ENCODE measurements around the gene KAT2B.
"Not testable (repeated sequence)": the region's sequence is repeated elsewhere in the genome, so short reads cannot be mapped to it uniquely, and the experiment has no call there.

The KAT2B gene

DNA sequence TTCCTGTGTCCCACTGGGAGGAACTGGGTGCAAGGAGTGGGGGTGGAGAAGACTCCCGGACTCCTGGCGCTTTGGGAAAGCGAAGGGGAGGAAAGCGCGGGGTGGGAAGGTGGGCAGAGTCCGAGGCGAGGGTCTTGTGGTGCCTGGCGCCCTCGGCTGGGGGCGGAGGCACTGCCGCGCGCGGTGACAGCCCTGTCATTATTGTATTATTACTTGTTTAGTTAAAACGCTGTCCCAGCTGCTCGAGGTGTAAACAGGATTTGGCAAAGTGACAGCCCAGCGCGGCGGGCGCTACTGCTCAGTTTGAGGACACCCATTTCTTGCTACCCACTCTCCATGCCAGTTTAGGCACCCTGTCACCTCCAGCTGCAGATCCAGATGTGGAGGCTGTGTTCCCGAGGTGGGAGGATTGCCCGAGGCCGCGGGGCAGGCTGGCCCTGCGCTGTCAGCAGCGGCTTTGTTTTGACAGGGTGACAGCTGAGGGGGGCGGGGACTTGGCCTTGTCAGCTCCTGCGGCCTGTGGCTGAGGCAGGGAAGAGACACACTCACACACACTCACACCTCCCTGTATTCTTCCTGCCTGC lies 1.0 kb downstream of the KAT2B start:
- DNase-seq (ENCODE audit: low read depth, low spot score) = peak; percentile 86

GRCh38 chr3:20042331-20042730 lies 2.1 kb downstream of the KAT2B start:
- DNase-seq (ENCODE audit: low read depth, low spot score) = no peak

GRCh38 chr3:20043396-20043795 lies 3.1 kb downstream of the KAT2B start:
- DNase-seq (ENCODE audit: low read depth, low spot score) = peak; percentile 51

GRCh38 chr3:20043825-20044224 lies 3.6 kb downstream of the KAT2B start:
- peak; percentile 63 for DNase-seq (ENCODE audit: low read depth, low spot score)

DNA sequence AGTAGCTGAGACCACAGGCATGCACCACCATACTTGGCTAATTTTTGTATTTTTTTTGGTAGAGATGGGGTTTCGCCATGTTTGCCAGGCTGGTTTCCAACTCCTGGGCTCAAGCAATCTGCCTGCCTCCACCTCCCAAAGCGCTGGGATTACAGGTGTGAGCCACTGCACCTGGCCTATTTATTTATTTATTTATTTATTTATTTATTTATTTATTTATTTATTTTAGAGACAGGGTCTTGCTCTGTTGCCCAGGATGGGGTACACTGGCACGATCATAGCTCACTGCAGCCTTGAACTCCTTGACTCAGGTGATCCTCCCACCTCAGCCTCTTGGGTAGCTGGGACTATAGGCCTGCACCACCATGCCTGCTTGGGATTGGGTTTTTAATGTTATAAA lies 4.9 kb downstream of the KAT2B start:
- DNase-seq (ENCODE audit: low read depth, low spot score) = not testable (repeated sequence)

DNA sequence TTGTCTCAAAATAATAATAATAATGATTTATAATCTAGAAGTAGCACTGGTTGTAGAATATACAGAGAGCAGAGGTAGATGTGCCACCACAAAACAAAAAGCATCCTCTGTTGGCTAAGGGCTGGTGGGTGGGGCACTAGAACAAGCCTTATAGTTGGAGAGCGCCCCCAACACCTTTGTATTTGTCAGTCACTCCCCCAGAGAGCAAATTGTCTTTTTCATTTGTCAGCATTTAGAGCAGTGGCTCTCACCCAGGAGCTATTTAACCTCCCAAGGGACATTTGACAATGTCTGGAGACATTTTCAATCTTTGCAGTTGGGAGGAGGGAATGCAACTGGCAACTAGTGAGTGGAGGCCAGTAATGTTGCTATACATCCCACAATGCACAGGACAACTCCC lies 6.3 kb downstream of the KAT2B start:
- DNase-seq (ENCODE audit: low read depth, low spot score) = no peak

GRCh38 chr3:20047341-20047779 lies 7.1 kb downstream of the KAT2B start:
- no peak for DNase-seq (ENCODE audit: low read depth, low spot score)

- DNase-seq (ENCODE audit: low read depth, low spot score) = no peak
Observed at GRCh38 chr3:20047976-20048883, 8.0 kb downstream of the KAT2B start.

GRCh38 chr3:20051123-20051806 lies 11.0 kb downstream of the KAT2B start:
- DNase-seq (ENCODE audit: low read depth, low spot score) = no peak

- DNase-seq (ENCODE audit: low read depth, low spot score) = no peak
Observed at GRCh38 chr3:20052851-20053250, 12.6 kb downstream of the KAT2B start.

- DNase-seq (ENCODE audit: low read depth, low spot score) = no peak
Observed at GRCh38 chr3:20054549-20054987, 14.3 kb downstream of the KAT2B start.

- no peak for DNase-seq (ENCODE audit: low read depth, low spot score)
Observed at GRCh38 chr3:20055020-20055775, 15.0 kb downstream of the KAT2B start.

DNA sequence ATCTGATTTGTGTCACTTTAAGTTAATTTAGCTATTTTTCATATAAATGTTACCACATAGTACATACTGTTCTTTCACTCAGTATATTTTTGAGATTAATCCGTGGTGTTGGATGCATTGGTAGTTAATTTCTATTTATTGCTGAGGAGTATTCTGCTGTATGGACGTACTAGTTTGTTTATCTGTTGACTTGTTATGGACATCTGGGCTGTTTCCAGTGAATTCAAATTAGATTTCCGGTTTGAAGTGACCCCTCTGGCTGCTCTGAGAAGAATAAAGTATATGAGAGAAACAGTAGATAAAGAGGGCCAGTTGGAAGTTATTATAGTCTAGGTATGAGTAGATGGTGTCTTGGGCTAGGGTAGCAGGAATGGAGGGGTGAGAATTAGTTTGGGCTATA lies 15.6 kb downstream of the KAT2B start:
- DNase-seq (ENCODE audit: low read depth, low spot score) = no peak

GRCh38 chr3:20056725-20057611 lies 16.7 kb downstream of the KAT2B start:
- no peak for DNase-seq (ENCODE audit: low read depth, low spot score)

DNA sequence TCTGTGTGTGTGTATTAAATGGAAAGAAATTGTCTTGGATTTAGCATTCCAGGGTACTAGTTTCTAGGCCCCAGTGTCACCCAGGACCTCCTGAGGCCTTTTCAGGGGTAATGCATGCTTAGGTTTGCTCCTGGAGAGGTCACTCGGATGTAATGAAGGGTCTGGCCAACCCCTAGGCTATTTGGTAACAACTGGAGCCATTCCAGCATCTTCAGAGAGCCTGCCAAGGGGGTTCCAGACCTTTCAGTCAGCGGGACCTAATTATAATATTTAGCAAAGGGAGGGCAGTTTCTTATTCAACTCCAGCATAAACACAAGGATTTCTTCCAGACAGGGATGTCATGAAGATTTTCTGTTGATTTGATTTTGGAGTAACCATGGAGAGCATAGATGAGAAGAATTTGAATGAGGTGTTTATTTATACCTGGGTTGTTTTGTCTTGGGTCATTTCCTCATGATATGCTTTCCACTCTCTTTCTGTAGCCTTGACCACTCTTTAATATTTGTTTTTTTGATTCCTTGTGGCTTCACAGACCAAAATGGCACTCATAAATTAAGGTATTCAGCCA lies 17.4 kb downstream of the KAT2B start:
- DNase-seq (ENCODE audit: low read depth, low spot score) = peak; percentile 61

GRCh38 chr3:20059929-20060328 lies 19.7 kb downstream of the KAT2B start:
- DNase-seq (ENCODE audit: low read depth, low spot score) = no peak

GRCh38 chr3:20060974-20061685 lies 20.9 kb downstream of the KAT2B start:
- no peak for DNase-seq (ENCODE audit: low read depth, low spot score)

DNA sequence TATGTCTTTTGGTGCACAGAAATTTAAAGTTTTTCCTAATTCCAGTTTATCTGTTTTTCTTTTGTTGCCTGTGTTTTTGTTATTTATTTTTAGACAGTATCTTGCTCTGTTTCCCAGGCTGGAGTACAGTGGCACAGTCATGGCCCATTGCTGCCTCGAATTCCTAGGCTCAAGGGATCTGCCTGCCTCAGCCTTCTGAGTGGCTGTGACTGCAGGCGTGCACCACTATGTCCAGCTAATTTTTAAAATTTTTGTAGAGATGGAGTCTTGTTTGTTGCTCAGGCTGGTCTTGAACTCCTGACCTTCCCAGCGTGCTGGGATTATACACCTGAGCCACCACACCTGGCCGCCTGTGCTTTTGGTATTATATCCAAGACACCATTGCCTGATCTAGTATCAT lies 22.8 kb downstream of the KAT2B start:
- DNase-seq (ENCODE audit: low read depth, low spot score) = no peak

- no peak for DNase-seq (ENCODE audit: low read depth, low spot score)
Observed at GRCh38 chr3:20064387-20064786, 24.1 kb downstream of the KAT2B start.

All from ELF-1 (cell line).